Measurements from ENCODE around the gene SYT3.
A peak's percentile ranks its signal among the peaks of the same experiment; 100 is the strongest.

Gene SYT3, protein sequence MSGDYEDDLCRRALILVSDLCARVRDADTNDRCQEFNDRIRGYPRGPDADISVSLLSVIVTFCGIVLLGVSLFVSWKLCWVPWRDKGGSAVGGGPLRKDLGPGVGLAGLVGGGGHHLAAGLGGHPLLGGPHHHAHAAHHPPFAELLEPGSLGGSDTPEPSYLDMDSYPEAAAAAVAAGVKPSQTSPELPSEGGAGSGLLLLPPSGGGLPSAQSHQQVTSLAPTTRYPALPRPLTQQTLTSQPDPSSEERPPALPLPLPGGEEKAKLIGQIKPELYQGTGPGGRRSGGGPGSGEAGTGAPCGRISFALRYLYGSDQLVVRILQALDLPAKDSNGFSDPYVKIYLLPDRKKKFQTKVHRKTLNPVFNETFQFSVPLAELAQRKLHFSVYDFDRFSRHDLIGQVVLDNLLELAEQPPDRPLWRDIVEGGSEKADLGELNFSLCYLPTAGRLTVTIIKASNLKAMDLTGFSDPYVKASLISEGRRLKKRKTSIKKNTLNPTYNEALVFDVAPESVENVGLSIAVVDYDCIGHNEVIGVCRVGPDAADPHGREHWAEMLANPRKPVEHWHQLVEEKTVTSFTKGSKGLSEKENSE

DNA sequence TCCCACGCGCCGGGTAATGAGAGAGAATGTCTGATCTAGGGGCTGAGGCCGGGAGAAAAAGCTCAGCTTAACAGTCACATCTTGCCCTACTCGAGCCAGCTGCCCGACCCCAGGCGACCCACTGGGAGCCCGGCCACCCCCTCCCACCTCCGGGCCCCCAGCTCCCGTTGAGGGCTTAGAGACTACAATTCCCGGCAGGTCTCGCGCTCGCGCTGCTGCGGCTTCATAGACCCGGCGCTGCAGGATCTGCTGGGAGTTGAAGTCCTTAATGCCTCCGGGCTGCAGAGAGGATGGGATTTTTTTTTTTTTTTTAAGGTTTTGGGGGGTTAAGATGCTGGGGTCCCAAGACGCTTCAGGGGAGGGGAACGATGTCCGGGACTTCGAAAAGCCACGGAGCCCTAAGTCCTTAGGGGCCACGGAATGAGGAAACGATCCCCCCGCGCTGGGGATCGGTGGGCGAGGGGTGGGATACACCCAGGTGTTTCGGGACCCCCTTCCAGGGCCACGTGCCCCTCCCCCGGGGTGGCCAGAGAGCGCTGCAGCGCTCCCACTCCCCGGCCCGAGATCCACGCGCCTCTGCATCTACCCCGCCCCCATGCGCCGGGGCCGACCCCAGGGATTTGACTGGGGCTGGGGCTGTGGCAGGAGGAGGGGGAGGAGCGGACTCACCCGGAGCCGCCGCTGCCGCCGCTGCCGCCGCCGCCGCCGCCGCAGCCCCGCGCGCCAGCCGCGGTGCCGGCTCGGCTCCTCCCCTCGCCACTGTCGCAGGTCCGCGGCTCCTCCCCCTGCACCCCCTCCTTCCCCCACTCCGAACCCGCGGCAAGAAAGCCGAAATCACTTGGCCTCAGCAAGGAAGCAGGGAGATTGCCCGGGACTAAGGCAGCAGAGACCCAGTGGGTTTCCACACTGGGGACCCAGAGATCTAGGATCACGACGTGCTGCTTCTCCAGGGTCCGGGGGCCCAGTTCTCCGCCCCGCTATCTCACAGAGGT lies at the start of gene SYT3:
Gene SYT3, minus strand, starts transcription at position 761 of the 992 bp plus-strand sequence. CDS start 2,470 bp downstream, outside the sequence.
- peak within 1 kb of the TSS; percentile 76 to 100 (median 97) for H3K4me2 ChIP-seq
- TF ChIP-seq Cebpa-rat (IDR thresholded peaks at IDR 0.05): no peak
- peaks cover 6 to 18% (median 12%) of the 10 kb centered on the region in 10 experiments; a peak in 18 of 20 replicates for H3K4me1 ChIP-seq
- H3K9me3 ChIP-seq (replicated peaks in 1 of 11): peaks cover 7 to 14% (median 11%) of the 10 kb centered on the region in 11 experiments
- peaks cover 0 to 3% (median 0%) of the 10 kb centered on the region in 11 experiments; a peak in 4 of 22 replicates for H3K36me3 ChIP-seq
- peaks cover 0 to 10% (median 0%) of the 10 kb centered on the region in 11 experiments; a peak in 1 of 22 replicates for H3K27me3 ChIP-seq
- peak within 1 kb of the TSS; percentile 75 to 85 (median 81) for H3K9ac ChIP-seq
- no peaks in the 10 kb centered on the region for H4K20me1 ChIP-seq
- H3K27ac ChIP-seq: peak within 1 kb of the TSS; percentile 47 to 83 (median 73); a peak in 21 of 22 replicates
- H3K4me3 ChIP-seq: peak within 1 kb of the TSS; percentile 67 to 89 (median 78)

DNA sequence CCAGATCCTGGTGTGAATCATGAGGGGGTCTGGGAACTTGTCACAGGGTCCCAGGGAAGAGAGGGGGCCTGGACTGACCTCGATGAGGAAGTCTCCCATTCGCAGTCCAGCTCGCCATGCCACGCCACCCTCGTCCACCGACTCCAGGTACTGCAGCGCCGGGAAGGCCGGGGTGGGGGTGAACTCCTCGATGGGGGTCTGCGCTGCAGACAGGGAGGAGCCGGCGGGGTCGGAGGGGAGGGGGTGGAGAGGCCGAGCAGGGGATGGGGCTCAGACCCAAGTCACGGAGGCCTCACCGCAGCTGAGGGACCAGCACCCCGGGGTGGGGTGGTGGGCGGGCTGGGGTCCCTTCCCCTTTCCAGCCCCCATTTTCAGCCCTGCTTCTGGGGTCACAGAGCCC lies 49.1 kb upstream of the SYT3 start:
- Histone ChIP-seq H3K27ac (no peak overlapping the region), H3K27me3 (peaks cover 0 to 6% (median 4%) of the 10 kb centered on the region in 11 experiments; a peak in 12 of 22 replicates), H3K36me3 (peaks cover 22 to 86% (median 48%) of the 10 kb centered on the region in 11 experiments; a peak in 20 of 22 replicates), H3K4me3 (no peak overlapping the region), H3K9ac (no peak overlapping the region), H3K4me1 (no peaks in the 10 kb centered on the region), H3K4me2 (no peak overlapping the region), H4K20me1 (peaks cover 22 to 72% (median 40%) of the 10 kb centered on the region in 11 experiments; a peak in 19 of 22 replicates), H3K9me3 (replicated peaks in 1 of 11) (no peaks in the 10 kb centered on the region)
- TF ChIP-seq Cebpa-rat (IDR thresholded peaks at IDR 0.05): no peak

DNA sequence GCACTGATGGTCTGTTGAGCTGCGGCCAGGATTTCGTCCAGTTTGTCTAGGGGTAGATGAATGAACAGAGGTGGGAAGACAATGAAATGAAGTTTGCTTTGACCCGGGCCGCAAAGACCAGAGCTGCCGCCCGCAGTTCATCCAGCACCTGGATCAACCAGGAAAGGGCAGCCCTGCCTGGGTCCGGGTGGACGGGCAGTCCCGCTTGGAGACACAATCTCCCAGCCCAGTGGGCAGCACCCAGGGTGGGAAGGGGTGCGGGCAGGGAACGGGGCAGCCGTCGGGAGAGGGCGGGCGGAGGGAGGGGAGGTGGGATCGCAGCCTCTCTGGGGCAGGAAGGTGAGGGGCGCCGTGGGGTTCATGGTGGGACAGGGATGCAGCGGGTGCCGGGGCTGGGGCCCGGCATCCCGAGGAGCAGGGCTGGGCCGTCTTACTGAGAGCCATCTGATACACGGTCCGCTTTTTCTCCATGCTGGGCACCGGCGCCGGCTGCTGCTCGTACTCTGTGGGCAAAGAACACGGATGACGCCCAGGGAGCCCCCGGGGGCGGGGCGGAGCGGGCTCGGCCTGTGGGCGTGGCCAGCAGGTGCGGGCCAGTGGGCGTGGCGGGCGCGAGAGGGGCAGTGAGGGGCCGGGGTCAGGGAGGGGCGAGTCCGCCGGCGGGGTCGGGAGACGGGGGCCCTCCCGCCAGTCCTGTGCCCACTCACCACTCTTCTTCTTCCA lies 46.8 kb upstream of the SYT3 start:
- no peaks in the 10 kb centered on the region for H3K4me1 ChIP-seq
- H3K36me3 ChIP-seq: peaks cover 27 to 93% (median 60%) of the 10 kb centered on the region in 11 experiments; a peak in 20 of 22 replicates
- no peak overlapping the region for H3K4me3 ChIP-seq
- TF ChIP-seq Cebpa-rat (IDR thresholded peaks at IDR 0.05): no peak
- H3K27ac ChIP-seq: no peak overlapping the region
- H3K9me3 ChIP-seq (replicated peaks in 1 of 11): no peaks in the 10 kb centered on the region
- peaks cover 15 to 50% (median 23%) of the 10 kb centered on the region in 11 experiments; a peak in 19 of 22 replicates for H4K20me1 ChIP-seq
- H3K9ac ChIP-seq: no peak overlapping the region
- no peak overlapping the region for H3K4me2 ChIP-seq
- H3K27me3 ChIP-seq: no peaks in the 10 kb centered on the region

GRCh38 chr19:50679177-50680125 lies 39.8 kb upstream of the SYT3 start:
- H3K4me3 ChIP-seq: no peak overlapping the region
- peaks cover 0 to 4% (median 0%) of the 10 kb centered on the region in 11 experiments; a peak in 3 of 22 replicates for H4K20me1 ChIP-seq
- peaks cover 10 to 14% (median 14%) of the 10 kb centered on the region in 10 experiments; a peak in 18 of 20 replicates for H3K4me1 ChIP-seq
- TF ChIP-seq Cebpa-rat (IDR thresholded peaks at IDR 0.05): no peak
- H3K36me3 ChIP-seq: peaks cover 0 to 63% (median 51%) of the 10 kb centered on the region in 11 experiments; a peak in 16 of 22 replicates
- H3K9ac ChIP-seq: peak overlapping the region in 1 of 11 experiments; percentile 6; a peak in 1 of 22 replicates
- peak overlapping the region; percentile 6 to 77 (median 60) for H3K4me2 ChIP-seq
- H3K27me3 ChIP-seq: no peaks in the 10 kb centered on the region
- H3K9me3 ChIP-seq (replicated peaks in 1 of 11): no peaks in the 10 kb centered on the region
- H3K27ac ChIP-seq: peak overlapping the region in 5 of 11 experiments; percentile 31 to 50 (median 39); a peak in 5 of 22 replicates

DNA sequence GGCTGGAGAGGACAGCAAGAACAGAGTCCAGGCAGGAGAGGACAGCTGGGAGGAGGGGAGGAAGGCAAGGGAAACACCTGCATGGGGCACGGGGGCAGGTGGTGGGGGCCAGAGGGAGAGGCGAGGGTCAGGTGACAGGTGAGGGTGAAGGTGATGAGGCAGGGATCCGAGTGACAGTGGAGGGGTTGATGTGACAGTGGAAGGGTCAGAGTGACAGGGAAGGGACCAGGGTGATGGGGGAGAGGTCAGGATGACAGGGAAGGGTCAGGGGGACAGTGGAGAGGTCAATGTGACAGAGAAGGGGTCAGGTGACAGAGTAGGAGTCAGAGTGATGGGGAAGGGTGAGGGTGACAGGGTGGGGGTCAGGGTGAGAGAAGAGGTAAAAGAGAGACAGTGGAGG lies 38.6 kb upstream of the SYT3 start:
- Histone ChIP-seq H3K4me2 (no peak overlapping the region), H3K9me3 (replicated peaks in 1 of 11) (no peaks in the 10 kb centered on the region), H3K36me3 (peaks cover 0 to 55% (median 40%) of the 10 kb centered on the region in 11 experiments; a peak in 16 of 22 replicates), H3K4me3 (no peak overlapping the region), H3K9ac (no peak overlapping the region), H3K27me3 (no peaks in the 10 kb centered on the region), H3K27ac (no peak overlapping the region), H3K4me1 (peaks cover 10 to 14% (median 14%) of the 10 kb centered on the region in 10 experiments; a peak in 18 of 20 replicates), H4K20me1 (peaks cover 0 to 7% (median 0%) of the 10 kb centered on the region in 11 experiments; a peak in 5 of 22 replicates)
- TF ChIP-seq Cebpa-rat (IDR thresholded peaks at IDR 0.05): no peak

DNA sequence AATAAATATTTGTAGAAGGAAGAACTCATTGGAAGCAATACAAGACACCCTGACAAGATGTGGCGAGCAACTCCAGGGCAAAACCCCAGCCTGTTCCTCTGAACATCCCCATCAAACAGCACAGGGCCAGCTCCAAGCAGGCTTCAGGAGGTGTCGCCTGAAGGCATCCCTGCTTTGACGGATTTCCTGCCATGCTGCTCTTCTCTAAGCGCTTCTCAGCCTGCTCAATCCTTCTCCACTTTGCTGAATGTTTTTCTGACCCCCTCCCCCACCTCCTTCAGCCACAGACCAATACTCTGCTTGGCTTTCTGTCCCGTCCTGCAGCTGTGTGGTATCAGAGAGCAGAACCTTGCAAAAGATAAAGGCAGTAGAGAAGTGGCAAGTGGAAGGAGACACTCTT lies 38.0 kb upstream of the SYT3 start:
- no peak overlapping the region for H3K27ac ChIP-seq
- no peak for TF ChIP-seq Cebpa-rat (IDR thresholded peaks at IDR 0.05)
- H3K27me3 ChIP-seq: no peaks in the 10 kb centered on the region
- H3K4me2 ChIP-seq: no peak overlapping the region
- H3K9me3 ChIP-seq (replicated peaks in 1 of 11): no peaks in the 10 kb centered on the region
- H3K4me3 ChIP-seq: no peak overlapping the region
- H3K36me3 ChIP-seq: peaks cover 0 to 48% (median 33%) of the 10 kb centered on the region in 11 experiments; a peak in 15 of 22 replicates
- peaks cover 0 to 13% (median 0%) of the 10 kb centered on the region in 11 experiments; a peak in 6 of 22 replicates for H4K20me1 ChIP-seq
- H3K9ac ChIP-seq: no peak overlapping the region
- peaks cover 10 to 14% (median 14%) of the 10 kb centered on the region in 10 experiments; a peak in 18 of 20 replicates for H3K4me1 ChIP-seq
